Skeletal muscle tissue (tissue), 4 donors: Measurements from ENCODE around the gene CARD11. TPM values are rescaled to one million over a fixed set of nuclear protein-coding genes. Genes with fewer than 3 reads are reported as not detected.

Experiments
- H3K27ac ChIP-seq: one replicate; pipeline ENCODE4 v1.7.0; 2013; ENCODE audit warnings: mild to moderate bottlenecking, low read depth, low read length, inconsistent platforms
- H3K27me3 ChIP-seq, 3 donors: one replicate each; pipeline ENCODE4 v1.7.0; 2013; ENCODE audit warnings: low read length in 3 of 3; ENCODE audit not compliant: control insufficient read depth in 3 of 3, insufficient read depth in 3 of 3
- H3K36me3 ChIP-seq, 3 donors: one replicate each; pipeline ENCODE4 v1.7.0; 2013; ENCODE audit warnings: low read length in 3 of 3; ENCODE audit not compliant: control insufficient read depth in 3 of 3, insufficient read depth in 3 of 3
- H3K4me1 ChIP-seq, 3 donors: one replicate each; pipeline ENCODE4 v1.7.0; 2013; ENCODE audit warnings: low read length in 3 of 3, mild to moderate bottlenecking in 3 of 3; ENCODE audit not compliant: control insufficient read depth in 3 of 3, insufficient read depth in 3 of 3
- H3K4me3 ChIP-seq, 3 donors: one replicate each; pipeline ENCODE4 v1.7.0; 2013; ENCODE audit warnings: low read length in 3 of 3
- H3K9ac ChIP-seq, 3 donors: one replicate each; pipeline ENCODE4 v1.7.0; 2013; ENCODE audit warnings: low read length in 3 of 3, mild to moderate bottlenecking in 3 of 3, moderate library complexity in 2 of 3, low read depth in 1 of 3
- H3K9me3 ChIP-seq, 3 donors: one replicate each; pipeline ENCODE4 v1.7.0; 2013; ENCODE audit warnings: low read length in 3 of 3; ENCODE audit not compliant: control insufficient read depth in 3 of 3
- total RNA-seq: library from RNA; depleted of rRNA; stranded (reverse); fragments of >200 nt; gene quantifications from one replicate; pipeline ENCODE4 v1.2.3, GENCODE V29; 2014
- donor health status: Osteomylitis.

The CARD11 gene
- total RNA-seq, 1 donor from 2014 or later = 1.0 TPM

DNA sequence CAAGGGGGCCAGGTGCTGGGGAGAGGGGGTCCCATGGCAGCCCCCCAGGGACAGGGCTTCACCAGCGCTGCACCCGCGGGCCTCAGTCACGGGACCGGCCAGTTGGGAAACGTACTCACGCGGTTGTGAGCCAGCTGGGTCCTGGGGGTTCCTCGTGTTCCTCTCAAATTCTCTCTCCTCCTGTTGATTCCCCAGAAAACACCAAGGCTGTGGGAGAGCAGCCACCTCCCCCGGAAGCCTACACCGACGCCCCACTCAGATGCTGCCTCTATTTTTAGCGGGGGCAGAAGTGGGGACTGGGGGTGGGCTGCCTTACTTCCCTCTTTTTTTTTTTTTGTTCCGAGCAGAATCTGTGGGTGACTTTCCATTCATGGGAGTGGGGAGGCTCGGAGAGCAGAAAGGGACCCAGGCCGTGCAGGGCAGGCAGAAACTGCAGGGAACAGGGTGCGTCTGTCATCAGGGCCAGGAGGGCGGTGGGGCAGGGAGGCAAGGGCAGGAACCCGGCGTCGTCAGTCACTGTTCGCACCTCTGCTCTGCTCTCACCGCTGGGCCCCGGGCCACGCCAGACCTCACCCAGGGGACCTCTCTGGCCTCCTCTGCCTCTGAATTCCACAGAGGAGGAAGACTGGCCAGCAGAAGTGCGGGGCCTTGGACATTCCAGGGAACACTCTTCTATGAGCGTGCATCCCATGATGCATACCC, 63.1 kb downstream of the CARD11 start:
- Histone ChIP-seq H3K9ac (no peak overlapping the region), H3K36me3 (no peaks in the 10 kb centered on the region), H3K27me3 (peaks cover 5 to 22% (median 16%) of the 10 kb centered on the region in 3 donors), H3K4me1 (no peaks in the 10 kb centered on the region), H3K4me3 (no peak overlapping the region), H3K27ac (no peak overlapping the region), H3K9me3 (peaks cover 0 to 3% (median 0%) of the 10 kb centered on the region in 3 donors)

GRCh38 chr7:2979951-2980350, 63.7 kb downstream of the CARD11 start:
- Histone ChIP-seq H3K9ac (no peak overlapping the region), H3K4me1 (no peaks in the 10 kb centered on the region), H3K27me3 (peaks cover 5 to 22% (median 16%) of the 10 kb centered on the region in 3 donors), H3K36me3 (no peaks in the 10 kb centered on the region), H3K4me3 (no peak overlapping the region), H3K9me3 (peaks cover 0 to 3% (median 0%) of the 10 kb centered on the region in 3 donors), H3K27ac (no peak overlapping the region)

- Histone ChIP-seq H3K27me3 (peaks cover 5 to 22% (median 16%) of the 10 kb centered on the region in 3 donors), H3K27ac (no peak overlapping the region), H3K4me1 (no peaks in the 10 kb centered on the region), H3K36me3 (no peaks in the 10 kb centered on the region), H3K4me3 (no peak overlapping the region), H3K9ac (no peak overlapping the region), H3K9me3 (peaks cover 0 to 3% (median 0%) of the 10 kb centered on the region in 3 donors)
Measured at GRCh38 chr7:2979201-2979631, 64.5 kb downstream of the CARD11 start.

- Histone ChIP-seq H3K27me3 (peaks cover 5 to 22% (median 16%) of the 10 kb centered on the region in 3 donors), H3K9me3 (peaks cover 0 to 3% (median 0%) of the 10 kb centered on the region in 3 donors), H3K9ac (no peak overlapping the region), H3K36me3 (no peaks in the 10 kb centered on the region), H3K4me1 (no peaks in the 10 kb centered on the region), H3K4me3 (no peak overlapping the region), H3K27ac (no peak overlapping the region)
Measured at GRCh38 chr7:2978408-2978807, 65.3 kb downstream of the CARD11 start.

- no peak overlapping the region for H3K27ac ChIP-seq
- no peak overlapping the region for H3K4me3 ChIP-seq
- H3K36me3 ChIP-seq = no peaks in the 10 kb centered on the region
- peaks cover 0 to 3% (median 0%) of the 10 kb centered on the region in 3 donors for H3K9me3 ChIP-seq
- H3K27me3 ChIP-seq = peaks cover 5 to 24% (median 16%) of the 10 kb centered on the region in 3 donors
- H3K4me1 ChIP-seq = no peaks in the 10 kb centered on the region
- H3K9ac ChIP-seq = no peak overlapping the region
Measured at GRCh38 chr7:2975821-2976371, 67.8 kb downstream of the CARD11 start.

GRCh38 chr7:2974093-2974819, 69.4 kb downstream of the CARD11 start:
- Histone ChIP-seq H3K27ac (no peak overlapping the region), H3K27me3 (peaks cover 0 to 10% (median 6%) of the 10 kb centered on the region in 3 donors)

GRCh38 chr7:2972835-2973161, 70.9 kb downstream of the CARD11 start:
- H3K36me3 ChIP-seq = no peaks in the 10 kb centered on the region
- H3K4me3 ChIP-seq = no peak overlapping the region
- no peak overlapping the region for H3K9ac ChIP-seq
- H3K27me3 ChIP-seq = peaks cover 0 to 10% (median 0%) of the 10 kb centered on the region in 3 donors
- peaks cover 0 to 3% (median 0%) of the 10 kb centered on the region in 3 donors for H3K9me3 ChIP-seq
- no peak overlapping the region for H3K27ac ChIP-seq
- no peaks in the 10 kb centered on the region for H3K4me1 ChIP-seq

More at GRCh38 chr7:2974093-2974819, 69.4 kb downstream of the CARD11 start:
- Histone ChIP-seq H3K9me3 (peaks cover 0 to 3% (median 0%) of the 10 kb centered on the region in 3 donors), H3K9ac (no peak overlapping the region), H3K4me3 (no peak overlapping the region), H3K4me1 (no peaks in the 10 kb centered on the region), H3K36me3 (no peaks in the 10 kb centered on the region)

- no peaks in the 10 kb centered on the region for H3K9me3 ChIP-seq
- H3K27me3 ChIP-seq = peaks cover 0 to 5% (median 0%) of the 10 kb centered on the region in 3 donors
- no peak overlapping the region for H3K4me3 ChIP-seq
- H3K36me3 ChIP-seq = no peaks in the 10 kb centered on the region
- H3K27ac ChIP-seq = no peak overlapping the region
- H3K9ac ChIP-seq = no peak overlapping the region
- no peaks in the 10 kb centered on the region for H3K4me1 ChIP-seq
Measured at GRCh38 chr7:2971914-2972834, 71.5 kb downstream of the CARD11 start.

DNA sequence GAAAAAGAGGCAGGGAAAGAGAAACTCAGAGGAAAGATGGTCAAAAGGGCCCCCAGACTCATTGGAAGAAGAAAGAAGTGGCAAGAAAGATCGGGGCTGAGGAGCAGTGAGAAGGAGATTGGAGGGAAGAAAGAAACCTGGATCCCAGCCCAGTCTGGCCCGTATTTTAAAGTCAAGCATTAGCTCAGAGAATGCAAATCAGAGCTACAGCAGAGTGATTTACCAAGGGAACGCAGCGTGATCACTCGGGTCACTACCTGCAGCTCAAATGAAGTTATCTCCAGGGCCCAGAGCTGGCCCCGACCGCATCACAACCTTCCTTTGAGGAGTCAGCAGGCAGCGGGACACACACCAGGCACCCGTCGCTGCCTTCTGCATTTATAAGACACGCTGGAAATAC, 72.8 kb downstream of the CARD11 start:
- Histone ChIP-seq H3K27ac (no peak overlapping the region), H3K27me3 (peaks cover 0 to 4% (median 0%) of the 10 kb centered on the region in 3 donors), H3K4me3 (no peak overlapping the region), H3K36me3 (no peaks in the 10 kb centered on the region), H3K9me3 (peaks cover 0 to 2% (median 2%) of the 10 kb centered on the region in 3 donors), H3K4me1 (no peaks in the 10 kb centered on the region), H3K9ac (no peak overlapping the region)
